ENCODE results near the gene KIF1A. TPM values are rescaled to one million over a fixed set of nuclear protein-coding genes. Genes with fewer than 3 reads are reported as not detected.

KIF1A gene
- total and polyA plus RNA-seq, 10 of the 15 experiments (the other 5 are each of a cell fraction or from before 2014, with no cell fraction given), result 0.04 to 0.95 (median 0.06) TPM; not detected in 5

- TF ChIP-seq KDM1A (IDR thresholded peaks at IDR 0.05; ENCODE audit: borderline replicate concordance) (no peak), NFXL1 (IDR thresholded peaks at IDR 0.05; ENCODE audit: borderline replicate concordance) (no peak), CEBPB (IDR thresholded peaks at IDR 0.05; ENCODE audit: borderline replicate concordance in 1 of 2, low read depth in 2 of 2, low read length in 2 of 2) (no peak), ZBED1 (IDR thresholded peaks at IDR 0.05; ENCODE audit: borderline replicate concordance) (no peak), CEBPZ (IDR thresholded peaks at IDR 0.05; ENCODE audit: low read depth, low read length) (no peak), HDGF (IDR thresholded peaks at IDR 0.05) (no peak), NFIC (IDR thresholded peaks at IDR 0.05; ENCODE audit: low read depth, low read length) (no peak)
These were observed 21.6 kb downstream of the KIF1A start (continued) for GRCh38 chr2:240798327-240798905.

GRCh38 chr2:240797914-240798313, 22.1 kb downstream of the KIF1A start:
- ChIA-PET CTCF (no interaction called here), SMC1A (ENCODE audit: uncharacterized antibody, unreplicated experiment) (no interaction called here), POLR2A (no interaction called here), RAD21 (ENCODE audit: unreplicated experiment) (no interaction called here)
- Histone ChIP-seq H3K9me3 (replicated peaks; ENCODE audit: control insufficient read depth, insufficient read depth, low read length) (no peaks in the 10 kb centered on the region), H3K4me2 (ENCODE audit: control insufficient read depth, insufficient read depth) (no peak overlapping the region), H3K4me1 (ENCODE audit: control insufficient read depth, insufficient read depth, low read length) (no peaks in the 10 kb centered on the region), H2AFZ (ENCODE audit: control insufficient read depth, low read depth, low read length) (no peak overlapping the region), H3K9ac (ENCODE audit: control insufficient read depth, insufficient read depth, low read length) (no peak overlapping the region), H4K20me1 (ENCODE audit: control insufficient read depth, insufficient read depth) (no peaks in the 10 kb centered on the region), H3K4me3 (no peak overlapping the region), H3K27ac (ENCODE audit: control insufficient read depth, insufficient read depth) (no peak overlapping the region), H3K36me3 (ENCODE audit: control insufficient read depth in 2 of 2, insufficient read depth in 2 of 2, low read length in 1 of 2) (no peaks in the 10 kb centered on the region), H3K27me3 (replicated peaks in 1 of 2; ENCODE audit: control insufficient read depth in 2 of 2, insufficient read depth in 2 of 2, low read length in 1 of 2) (0 out of 4 replicates have a peak, but pooled peaks cover 0 to 1% of the 10 kb centered on the region in 2 experiments), H3K79me2 (ENCODE audit: control insufficient read depth, insufficient read depth, low read length) (no peaks in the 10 kb centered on the region)
- FAIRE-seq (no peak), ATAC-seq (no peak), DNase-seq (ENCODE audit: low read depth, low spot score) (no peak)
- in situ Hi-C loops (cut with MboI), result no loop called here
- intact Hi-C loops (cut with micrococcal nuclease; ENCODE audit: unreplicated experiment), result no loop called here
- WGBS (ENCODE audit: insufficient coverage, insufficient replicate concordance, low lambda C conversion rate, missing lambda C conversion rate), result 41% methylated on average over 12 of the region's 12 CpGs
- BruUV-seq (replicated peaks), result no TSS peak
- no peak for TF ChIP-seq PKNOX1 (IDR thresholded peaks at IDR 0.05)
- TF ChIP-seq RUNX3 (IDR thresholded peaks at IDR 0.05; ENCODE audit: low read length), result no peak
- TF ChIP-seq ZNF622 (IDR thresholded peaks at IDR 0.05), result no peak
- no peak for TF ChIP-seq ZNF24 (IDR thresholded peaks at IDR 0.05)
- no peak for TF ChIP-seq ATF2 (IDR thresholded peaks at IDR 0.05; ENCODE audit: low read length)
- no peak for TF ChIP-seq ZSCAN29 (IDR thresholded peaks at IDR 0.05)
- TF ChIP-seq REST (IDR thresholded peaks at IDR 0.05; ENCODE audit: low read depth, low read length), result no peak
- no peak for TF ChIP-seq JUND (IDR thresholded peaks at IDR 0.05; ENCODE audit: low read depth, low read length)
